Suppressor macrophage treated with lipopolysaccharide for 1 hour (primary cell): ENCODE data around the gene PGAM1.

Source experiments
- DNase-seq, 3 donors: peaks; one replicate each; pipeline ENCODE4 v3.0.0-alpha.2; 2020 to 2022

Gene PGAM1

DNA sequence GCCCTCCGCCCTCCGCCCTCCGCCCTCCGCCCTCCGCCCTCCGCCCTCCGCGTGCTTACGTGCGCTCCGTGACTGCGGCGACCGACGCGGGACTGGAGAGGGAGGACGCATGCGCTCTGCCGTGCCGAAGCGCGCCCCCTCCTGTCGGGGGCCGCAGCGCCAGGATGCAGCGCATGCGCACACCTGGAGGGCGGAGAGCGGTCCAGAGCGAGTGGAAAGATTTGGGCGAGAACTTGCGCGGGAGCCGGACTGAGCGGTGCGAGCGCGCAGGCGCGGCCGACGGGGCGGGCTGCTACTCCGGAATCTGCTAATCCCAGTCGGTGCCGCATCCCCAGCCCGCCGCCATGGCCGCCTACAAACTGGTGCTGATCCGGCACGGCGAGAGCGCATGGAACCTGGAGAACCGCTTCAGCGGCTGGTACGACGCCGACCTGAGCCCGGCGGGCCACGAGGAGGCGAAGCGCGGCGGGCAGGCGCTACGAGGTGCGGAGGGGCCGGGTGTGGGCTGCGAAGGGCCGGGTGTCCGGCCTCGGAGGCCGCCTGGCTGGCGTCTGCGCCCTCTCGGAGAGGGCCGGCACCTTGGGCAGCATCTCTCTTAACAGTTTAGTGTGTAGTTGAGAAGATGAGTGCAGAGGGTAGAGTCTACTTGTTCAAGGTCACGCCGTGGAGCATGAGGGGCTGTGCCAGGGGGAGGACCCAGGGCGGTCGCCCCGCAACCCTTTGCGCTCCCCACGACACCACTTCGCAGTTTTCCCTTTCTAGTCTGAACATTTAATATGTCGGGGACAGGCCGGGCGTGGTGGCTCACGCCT is at the start of gene PGAM1:
PGAM1 (plus strand) TSS at position 228 of the 812 bp plus-strand sequence; CDS start at position 345, 117 bp downstream.
- peak; percentile 97 to 98 (median 98) for DNase-seq

DNA sequence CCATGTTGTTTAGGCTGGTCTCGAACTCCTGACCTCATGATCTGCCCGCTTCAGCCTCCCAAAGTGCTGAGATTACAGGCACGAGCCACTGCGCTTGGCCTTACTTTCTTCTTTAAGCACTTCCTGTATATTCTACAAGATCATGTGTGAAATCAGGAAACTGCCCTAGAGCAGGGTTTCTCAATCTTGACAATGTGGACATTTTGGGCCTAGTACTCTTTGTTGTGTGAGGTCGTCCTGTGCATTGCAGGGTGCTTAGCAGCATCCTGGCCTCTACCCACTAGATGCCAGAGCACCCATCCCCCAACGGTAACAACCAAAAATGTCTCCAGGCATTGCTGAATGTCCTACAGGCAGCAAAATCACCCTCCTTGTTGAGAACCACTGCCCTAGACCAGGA is 49.6 kb upstream of the PGAM1 start:
- peak; percentile 57 to 63 (median 59) for DNase-seq

DNA sequence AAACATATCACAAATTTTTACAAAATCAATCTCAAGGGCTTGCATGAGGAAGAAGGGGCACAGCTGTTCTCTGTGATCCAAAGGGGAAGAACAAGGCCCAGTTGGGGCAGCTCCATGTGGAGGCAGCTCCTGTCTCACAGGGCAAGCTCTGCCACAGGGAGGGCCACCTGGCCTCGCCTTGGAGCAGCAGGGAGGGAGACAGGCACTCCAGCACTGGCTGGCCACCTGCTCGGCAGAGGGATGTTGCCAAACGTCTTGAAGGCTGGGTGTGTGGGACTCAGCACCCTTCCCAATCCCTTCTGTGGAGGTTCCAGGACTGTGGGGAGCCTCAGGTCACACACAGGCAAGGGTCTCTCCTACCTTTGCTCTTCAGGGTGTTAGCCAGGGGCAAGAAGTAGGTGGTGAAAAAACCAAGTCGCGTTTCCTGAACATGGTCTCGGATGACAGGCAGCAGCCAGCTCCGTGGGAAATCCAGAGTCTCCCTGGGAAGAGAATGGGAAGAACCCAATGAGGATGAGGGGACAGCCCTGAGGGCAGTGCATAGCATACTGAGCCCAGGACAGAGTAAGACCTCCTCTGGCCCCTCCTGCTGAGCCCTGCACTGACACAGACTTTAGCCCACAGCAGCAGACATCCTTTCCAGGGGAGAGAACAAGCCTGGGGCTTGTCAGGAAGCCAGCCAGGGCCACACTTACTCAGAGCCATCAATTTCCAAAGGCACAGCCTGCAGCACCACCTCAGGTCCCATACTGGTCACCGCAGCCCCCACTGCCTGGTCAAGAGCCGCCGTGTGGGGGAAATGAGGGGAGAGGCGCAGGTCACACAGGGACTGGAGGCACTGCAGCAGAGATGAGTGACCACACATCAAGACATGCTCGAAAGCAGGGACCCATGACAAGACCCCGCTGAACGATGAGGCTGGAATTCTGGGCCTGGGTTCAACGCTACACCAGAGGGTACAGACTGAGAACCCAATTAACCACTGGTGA is 46.8 kb upstream of the PGAM1 start:
- DNase-seq = no peak

DNA sequence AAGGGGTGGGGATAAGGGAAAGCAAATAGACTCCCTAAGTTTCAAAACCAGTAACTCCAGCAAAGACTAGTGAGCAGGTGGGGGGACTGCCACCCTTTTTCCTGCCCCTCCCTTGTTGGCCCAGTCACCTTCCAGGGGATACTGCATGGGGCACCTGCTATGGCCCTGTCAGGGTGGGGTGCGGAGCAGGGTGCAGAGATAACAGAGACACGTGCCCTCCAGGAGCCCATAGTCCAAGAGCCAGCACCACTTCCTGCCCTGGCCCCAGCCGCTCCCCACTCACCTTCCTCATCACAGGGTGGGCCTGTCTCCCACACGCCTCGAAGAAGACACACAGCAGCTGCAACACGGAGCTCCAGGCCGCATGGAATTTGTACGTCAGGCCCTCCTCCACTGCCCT is 45.5 kb upstream of the PGAM1 start:
- DNase-seq = no peak

DNA sequence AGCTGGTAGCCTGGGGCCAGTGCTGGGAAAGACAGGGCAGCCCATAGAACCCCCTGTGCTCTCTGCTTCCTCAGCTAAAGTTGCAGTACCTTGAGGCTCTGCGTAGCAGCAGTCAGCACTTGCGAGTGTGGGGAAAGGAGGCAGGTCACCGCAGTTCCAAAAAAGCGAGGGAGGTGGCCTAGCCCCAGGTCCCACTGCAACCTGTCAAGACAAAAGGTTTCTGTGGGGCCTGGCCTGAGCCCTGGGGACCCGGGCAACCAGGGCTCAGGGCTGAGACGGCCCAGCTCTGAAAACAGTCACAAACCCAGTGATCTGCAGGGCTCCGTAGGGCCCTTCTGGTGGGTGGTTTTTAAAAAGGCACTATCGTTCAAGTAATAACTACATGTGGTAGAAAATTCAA is 44.4 kb upstream of the PGAM1 start:
- DNase-seq = no peak

DNA sequence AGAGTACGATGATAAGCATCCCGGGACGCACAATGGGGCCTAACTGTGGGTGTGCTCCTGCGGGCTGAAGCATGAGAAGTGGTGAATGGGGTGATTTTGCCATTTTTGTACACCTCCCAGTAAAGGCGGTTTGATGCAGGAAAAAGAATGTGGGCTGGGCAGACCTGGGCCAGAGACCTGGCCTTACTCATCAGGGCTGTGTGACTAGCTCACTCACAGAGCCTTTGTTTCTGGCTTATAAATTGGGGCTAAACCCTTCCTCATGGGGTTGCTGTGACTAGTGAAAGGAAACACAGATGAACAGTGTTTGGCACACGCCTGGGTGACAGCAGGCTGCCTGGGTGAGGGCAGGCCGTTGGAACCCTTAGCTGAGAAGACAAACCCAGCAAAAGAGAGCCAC is 42.8 kb upstream of the PGAM1 start:
- no peak for DNase-seq

DNA sequence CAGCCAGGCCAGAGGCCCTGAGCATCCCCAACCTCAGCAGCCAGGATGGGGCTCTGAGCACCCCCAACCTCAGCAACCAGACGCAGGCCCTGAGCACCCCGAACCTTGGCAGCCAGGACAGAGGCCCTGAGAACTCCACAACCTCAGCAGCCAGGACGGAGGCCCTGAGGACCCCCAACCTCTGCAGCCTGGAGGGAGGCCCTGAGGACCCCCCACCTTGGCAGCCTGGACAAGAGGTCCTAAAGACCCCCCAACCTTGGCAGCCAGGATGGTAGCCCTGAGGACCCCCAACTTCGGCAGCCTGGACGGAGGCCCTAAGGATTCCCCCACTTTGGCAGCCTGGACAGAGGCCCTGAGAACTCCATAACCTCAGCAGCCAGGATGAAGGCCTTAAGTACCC is 41.8 kb upstream of the PGAM1 start:
- DNase-seq = no peak

DNA sequence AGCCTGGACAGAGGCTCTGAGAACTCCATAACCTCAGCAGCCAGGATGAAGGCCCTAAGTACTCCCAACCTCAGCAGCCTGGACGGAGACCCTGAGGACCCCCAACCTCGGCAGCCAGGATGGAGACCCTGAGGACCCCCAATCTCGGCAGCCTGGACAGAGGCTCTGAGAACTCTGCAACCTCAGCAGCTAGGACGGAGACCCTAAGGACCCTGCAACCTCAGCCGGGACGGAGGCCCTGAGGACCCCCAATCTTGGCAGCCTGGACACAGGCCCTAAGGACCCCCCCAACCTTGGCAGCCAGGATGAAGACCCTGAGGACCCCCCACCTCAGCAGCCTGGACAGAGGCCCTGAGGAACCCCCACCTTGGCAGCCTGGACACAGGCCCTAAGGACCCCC is 41.4 kb upstream of the PGAM1 start:
- DNase-seq = no peak

DNA sequence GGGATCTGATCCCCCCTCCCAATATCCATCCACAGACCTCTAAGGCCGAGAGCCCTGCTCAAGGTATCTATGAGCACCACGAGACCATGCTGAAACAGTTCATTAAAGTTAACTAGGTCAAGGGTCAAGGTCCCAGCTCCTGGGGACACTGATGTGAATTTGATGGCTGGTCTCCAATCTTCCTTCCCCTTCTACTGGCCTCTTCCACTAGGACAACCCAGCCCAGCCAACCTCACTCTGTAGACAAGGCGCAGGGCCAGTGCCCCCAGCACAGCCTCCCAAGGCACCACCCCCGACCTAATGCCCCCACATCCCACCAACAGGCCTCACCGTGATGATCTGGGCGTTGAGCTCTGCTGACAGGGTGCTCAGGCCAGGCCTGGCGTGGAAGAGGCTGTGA is 40.4 kb upstream of the PGAM1 start:
- DNase-seq = no peak

DNA sequence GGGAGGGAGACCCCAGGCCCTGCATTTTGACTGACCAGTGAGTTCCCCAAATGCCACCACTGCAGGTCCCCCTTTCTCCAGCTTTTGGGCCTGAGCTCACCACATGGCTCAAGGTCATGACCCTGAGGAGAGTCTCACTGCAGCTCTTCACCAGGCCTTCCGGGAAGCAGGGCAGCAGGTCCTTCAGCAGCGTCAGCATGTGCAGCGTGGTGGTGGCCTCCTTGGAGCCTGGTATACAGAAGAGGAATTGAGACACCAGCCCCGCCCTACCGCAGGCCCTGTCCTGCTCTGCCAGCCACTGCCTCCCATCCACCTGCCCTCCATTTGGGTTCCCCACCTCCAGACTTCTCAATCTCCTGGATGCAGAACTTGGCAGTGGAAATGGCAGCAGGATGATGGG is 37.8 kb upstream of the PGAM1 start:
- DNase-seq = peak in 1 of 3 donors; percentile 48

DNA sequence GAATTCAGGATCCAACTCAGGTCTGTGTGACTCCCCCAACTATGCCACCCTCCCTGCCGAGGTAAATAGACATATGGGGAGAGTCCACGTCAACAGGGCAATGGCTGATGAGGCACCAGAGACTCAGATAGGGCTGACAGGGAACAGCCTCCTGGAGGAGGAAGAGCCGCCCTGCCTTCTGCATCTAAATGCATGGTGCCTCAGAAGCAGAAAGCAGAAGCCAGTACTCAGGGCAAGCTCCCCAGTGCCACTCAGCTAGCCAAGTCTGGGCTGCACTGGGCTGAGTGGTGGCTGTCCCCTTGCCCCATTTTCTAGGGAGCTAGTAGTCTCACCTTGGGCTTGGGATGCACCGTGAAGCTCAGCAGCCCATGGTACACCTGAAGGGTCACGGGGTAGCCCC is 35.9 kb upstream of the PGAM1 start:
- DNase-seq = peak in 2 of 3 donors; percentile 21 to 22

DNA sequence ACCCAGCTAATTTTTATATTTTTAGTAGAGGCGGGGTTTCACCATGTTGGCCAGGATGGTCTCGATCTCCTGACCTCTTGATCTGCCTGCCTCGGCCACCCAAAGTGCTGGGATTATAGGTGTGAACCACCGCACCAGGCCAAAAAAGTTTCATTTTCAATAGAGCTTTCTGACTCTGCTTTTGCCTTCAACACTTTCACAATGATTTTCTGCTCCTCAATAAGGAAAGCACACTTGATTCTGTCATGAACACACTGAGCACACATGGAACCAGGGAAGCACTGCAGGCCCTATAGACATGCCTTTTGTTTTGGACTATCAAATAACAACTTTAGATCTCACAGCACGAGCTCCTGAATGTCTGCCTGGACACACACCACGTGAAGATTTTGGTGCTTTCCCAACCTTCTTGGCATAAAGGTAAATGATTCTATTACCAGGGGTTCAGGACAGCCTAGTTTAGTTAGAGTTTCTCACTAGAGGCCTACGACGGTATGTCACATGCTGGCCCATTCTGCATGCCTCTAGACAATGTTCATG is 32.9 kb upstream of the PGAM1 start:
- DNase-seq = no peak

DNA sequence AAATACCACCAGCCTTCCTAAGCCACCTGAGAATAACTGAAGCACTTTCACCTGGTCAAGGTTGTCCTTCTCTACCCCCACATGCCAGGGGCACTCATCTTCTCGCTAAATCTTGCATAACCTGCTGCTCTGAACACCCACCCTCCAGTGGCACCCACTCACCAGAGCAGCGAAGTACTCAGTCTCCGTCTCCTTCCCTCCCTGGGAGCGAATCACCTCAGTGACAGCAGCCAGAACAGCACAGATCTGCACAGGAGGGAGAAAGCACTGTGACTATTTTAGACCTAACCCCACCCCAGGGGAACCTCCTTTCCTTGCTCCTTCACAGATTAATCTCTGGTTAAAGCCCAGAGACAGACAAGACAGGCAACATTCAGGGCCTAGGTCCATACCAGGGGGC is 29.9 kb upstream of the PGAM1 start:
- DNase-seq = no peak

DNA sequence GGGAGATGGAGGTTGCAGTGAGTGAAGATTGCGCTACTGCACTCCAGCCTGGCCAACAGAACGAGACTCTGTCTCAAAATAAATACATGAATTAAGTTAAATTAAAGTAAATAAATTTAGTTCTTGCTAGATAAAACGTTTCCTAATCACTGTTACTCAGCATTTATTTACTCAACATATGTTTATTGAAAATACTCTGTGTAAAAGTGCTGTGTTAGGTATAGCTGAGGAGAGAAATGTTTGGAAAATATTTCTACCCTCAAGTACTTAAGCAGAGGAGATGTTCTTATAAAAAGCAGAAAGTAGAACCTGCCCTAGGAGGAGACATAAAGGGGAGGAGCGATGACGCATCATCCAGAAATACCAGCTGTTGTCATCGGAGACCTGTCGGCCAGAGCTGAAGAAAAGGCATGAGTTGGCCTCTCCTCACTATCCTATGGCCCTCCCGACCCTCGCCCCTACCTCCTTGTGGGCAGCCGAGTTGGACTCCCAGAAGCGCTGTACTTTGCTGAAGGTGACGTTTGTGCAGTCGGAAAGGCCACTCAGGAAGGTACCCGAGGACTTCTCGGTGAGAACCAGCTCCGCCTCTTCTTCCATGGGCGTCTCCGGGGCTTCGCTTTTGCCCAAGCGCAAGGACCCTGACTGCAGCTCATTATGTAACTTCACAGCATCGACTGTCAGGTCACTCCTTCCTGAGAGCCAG is 26.0 kb upstream of the PGAM1 start:
- peak; percentile 67 to 85 (median 71) for DNase-seq

DNA sequence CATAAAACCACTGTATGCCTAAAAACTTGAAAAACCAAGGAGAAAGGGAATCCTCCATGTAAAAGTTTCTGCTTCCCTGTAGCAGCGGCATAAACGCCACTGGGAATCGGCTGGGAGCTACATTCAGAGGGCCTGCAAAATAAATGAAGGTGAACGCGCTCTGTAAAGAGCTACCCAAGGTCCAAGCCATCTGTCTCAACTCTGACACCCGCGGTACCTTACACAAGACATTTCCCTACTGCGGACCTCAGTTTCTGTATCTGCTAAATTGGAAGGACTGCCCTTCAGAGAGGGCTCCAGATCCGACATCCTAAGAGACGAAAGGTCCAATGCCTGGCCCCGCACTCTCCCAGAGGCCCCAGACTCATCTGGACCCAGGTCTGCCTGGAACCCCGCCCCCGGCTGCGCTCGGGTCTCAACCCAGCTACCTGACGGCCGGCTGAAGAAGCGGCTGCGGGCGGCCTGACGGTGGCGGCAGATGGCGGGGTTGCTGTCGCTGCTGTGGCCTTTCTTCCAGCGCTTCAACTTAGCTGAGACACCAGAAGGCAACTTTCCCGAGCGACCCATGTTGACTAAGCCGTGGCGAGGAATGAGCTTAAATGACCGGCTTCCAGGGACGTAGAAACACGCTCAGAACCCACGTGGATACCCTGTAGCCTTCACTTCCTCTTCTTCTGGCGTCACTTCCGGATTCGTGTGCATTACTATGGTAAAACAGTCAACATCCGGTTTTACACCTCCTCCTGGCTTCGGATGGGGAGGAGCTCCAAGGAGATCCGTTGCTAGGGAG is 25.1 kb upstream of the PGAM1 start, which contains the start of gene RRP12:
RRP12 (minus strand) TSS at position 676 of the 790 bp plus-strand sequence; CDS start at position 567, 109 bp downstream.
- peak; percentile 96 to 100 (median 99) for DNase-seq

DNA sequence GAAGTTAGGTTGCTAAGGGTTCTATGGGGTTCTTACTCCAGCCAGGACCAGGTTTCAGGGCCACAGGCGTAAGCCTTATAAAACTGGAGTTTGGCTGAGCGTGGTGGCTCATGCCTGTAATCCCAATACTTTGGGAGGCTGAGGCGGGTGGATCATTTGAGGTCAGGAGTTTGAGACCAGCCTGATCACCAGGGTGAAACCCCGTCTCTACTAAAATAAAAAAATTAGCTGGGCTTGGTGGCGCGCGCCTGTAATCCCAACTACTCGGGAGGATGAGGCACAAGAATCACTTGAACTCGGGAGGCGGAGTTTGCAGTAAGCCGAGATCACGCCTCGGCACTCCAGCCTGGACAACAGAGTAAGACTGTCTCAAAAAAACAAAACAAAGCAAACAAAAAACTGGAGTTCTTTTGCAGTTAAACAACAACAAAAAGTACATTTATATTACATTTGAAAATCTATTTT is 24.5 kb upstream of the PGAM1 start:
- DNase-seq = no peak

DNA sequence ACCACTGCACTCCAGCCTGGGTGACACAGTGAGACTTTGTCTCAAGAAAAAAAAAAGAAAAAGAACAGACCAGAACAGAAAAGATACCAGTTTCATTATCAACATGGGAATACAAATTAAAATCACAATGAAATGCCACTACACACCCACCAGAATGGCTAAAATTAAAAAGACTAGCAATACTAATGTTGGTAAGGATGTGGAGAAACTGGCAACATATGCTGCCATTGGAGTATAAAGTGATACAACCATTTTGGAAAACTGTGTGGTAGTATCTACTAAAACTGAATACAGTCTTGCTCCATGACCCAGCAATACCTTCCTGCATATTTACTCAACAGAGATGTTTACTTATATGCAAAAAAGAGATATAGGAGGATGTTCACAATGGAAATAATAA is 21.9 kb upstream of the PGAM1 start:
- no peak for DNase-seq

DNA sequence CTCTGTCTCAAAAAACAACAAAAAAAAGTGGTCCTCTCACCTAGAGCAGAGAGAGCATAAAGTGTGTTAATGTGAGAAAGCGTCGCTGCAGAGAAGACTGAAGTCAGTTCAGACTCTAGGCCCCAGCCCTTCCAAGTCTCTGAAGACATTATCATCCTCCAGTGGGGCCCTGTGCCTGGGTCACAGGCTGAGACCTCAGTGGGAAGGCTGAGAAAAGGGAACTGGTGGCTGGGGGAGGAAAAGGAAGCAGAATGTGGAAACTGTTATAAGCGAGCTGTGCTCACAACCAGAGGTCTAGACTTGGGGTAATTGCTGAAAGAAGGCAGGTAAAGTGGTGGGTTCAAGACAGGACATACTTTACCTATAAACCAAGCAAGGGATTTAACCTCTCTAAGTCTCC is 19.9 kb upstream of the PGAM1 start:
- DNase-seq = peak; percentile 83 to 85 (median 84)

DNA sequence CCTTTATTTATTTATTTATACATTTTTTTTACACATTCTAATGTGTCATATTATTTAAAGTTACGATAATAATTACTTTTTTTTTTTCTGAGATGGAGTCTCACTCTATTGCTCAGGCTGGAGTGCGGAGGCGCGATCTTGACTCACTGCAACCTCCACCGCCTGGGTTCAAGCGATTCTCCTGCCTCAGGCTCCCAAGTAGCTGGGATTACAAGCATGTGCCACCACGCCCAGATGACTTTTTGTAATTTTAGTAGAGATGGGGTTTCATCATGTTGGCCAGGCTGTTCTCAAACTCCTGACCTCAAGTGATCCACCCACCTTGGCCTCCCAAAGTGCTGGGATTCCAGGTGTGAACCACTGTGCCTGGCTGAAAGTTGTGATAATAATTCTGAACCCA is 19.5 kb upstream of the PGAM1 start:
- peak in 2 of 3 donors; percentile 11 to 43 for DNase-seq

DNA sequence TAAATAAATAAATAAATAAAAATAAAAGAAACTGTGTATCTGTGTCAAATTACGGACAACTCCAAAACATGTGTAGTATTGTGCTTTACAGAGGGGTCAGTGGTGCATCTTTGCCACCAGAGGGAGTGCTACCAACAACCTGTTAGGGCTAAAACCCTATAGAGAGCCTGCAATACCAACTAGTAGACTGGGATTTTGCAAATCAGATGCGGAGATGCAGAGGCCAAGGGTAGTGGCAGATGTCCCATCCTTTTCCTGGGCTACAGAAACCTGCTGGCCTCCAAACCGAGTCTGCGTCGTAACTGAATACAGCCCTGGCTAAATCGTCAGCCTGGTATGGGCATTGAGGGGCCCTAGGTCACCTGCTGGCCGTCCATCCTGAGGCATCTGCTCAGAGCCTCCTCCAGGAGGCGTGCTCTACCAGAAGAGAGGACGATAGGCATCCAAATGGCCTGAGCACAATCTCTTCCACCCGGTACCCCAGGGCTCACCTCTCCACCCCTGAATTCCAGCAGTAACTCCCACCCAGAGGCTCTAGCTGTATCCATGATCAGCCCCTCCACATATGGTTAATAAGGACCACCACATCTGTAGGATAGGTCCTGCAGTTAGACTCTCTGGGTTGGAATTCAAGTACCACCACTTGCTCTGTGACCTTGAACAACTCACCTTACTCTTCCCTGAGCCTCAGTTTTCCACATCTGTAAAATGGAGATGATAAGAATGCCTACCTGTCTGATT is 18.6 kb upstream of the PGAM1 start:
- DNase-seq = peak; percentile 84 to 90 (median 85)

DNA sequence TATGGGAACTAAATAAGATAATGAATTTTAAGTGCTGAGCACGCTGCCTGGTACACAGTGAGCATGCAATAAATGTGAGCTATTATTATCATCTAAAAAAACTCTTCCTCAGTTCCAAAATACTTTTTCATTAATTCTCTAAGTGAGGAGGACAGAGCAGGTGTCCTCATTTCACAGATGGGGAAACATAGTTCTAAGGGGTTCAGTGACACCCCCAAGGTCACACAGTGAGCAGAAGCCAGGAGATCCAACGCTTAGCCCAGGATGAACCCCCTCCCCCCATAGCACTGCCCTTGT is 18.1 kb upstream of the PGAM1 start:
- DNase-seq = no peak
